Left colon (tissue), 2 donors: ENCODE data around the gene CLDN19. TPM values are rescaled to one million over a fixed set of nuclear protein-coding genes. Genes with fewer than 3 reads are reported as not detected.
"Not testable (repeated sequence)": the region's sequence is repeated elsewhere in the genome, so short reads cannot be mapped to it uniquely, and the experiment has no call there.

ENCODE experiments used
- ATAC-seq: fragments of 200-7000 bp; cut with Tn5 transposase; one replicate; pipeline ENCODE4 v1.9.1; 2020; ENCODE audit warnings: mild to moderate bottlenecking, moderate library complexity
- DNase-seq, 2 donors: peaks; one replicate each; pipeline ENCODE4 v3.0.0-alpha.2; 2020
- intact Hi-C, 2 donors: fragments of 100-400 bp; cut with DNase I in 1 of 2; cut with micrococcal nuclease in 1 of 2; formaldehyde crosslinking; loops; one replicate each; pipeline versions ENCODE4 v1.11.2 to v1.14.0; 2022; cut with DNase I, micrococcal nuclease
- total RNA-seq, 2 donors: library from RNA; stranded (reverse); fragmentation: NEBNext Ultra II Directional; extraction: Animal tissue kit (Norgen Biotek cat#: 25700); gene quantifications; one replicate each; pipeline ENCODE4 v1.2.1, GENCODE V29; 2021
- donor health status: DM: no; HTN: no; CAD: no.
- donor health status: DM: yes; HTN: yes; CAD: no.

Gene CLDN19
- total RNA-seq, 2 donors from 2014 or later, result not detected

- DNase-seq (peak in 1 of 2 donors; percentile 55), ATAC-seq (peak; percentile 53)
- intact Hi-C loops, result no loop called here
Measured at GRCh38 chr1:42730988-42731387, 9.0 kb downstream of the CLDN19 start.

GRCh38 chr1:42730002-42730401, 10.0 kb downstream of the CLDN19 start:
- ATAC-seq (no peak), DNase-seq (no peak)
- intact Hi-C loops, result no loop called here

GRCh38 chr1:42725820-42726219, 14.2 kb downstream of the CLDN19 start:
- intact Hi-C loops, DNase-seq, ATAC-seq: not testable (repeated sequence)

GRCh38 chr1:42723511-42723910, 16.5 kb downstream of the CLDN19 start:
- ATAC-seq, result no peak
- DNase-seq, result no peak
- intact Hi-C loops, result no loop called here

- ATAC-seq, DNase-seq, intact Hi-C loops: not testable (repeated sequence)
Measured at GRCh38 chr1:42722403-42722802, 17.6 kb downstream of the CLDN19 start.

- DNase-seq (no peak), ATAC-seq (no peak)
- intact Hi-C loops, result no loop called here
Measured at GRCh38 chr1:42721926-42722325, 18.1 kb downstream of the CLDN19 start.

- DNase-seq, result no peak
- intact Hi-C loops, result no loop called here
- peak; percentile 67 for ATAC-seq
Measured at GRCh38 chr1:42720868-42721267, 19.2 kb downstream of the CLDN19 start.

GRCh38 chr1:42714441-42714840, 25.6 kb downstream of the CLDN19 start:
- DNase-seq, intact Hi-C loops, ATAC-seq: not testable (repeated sequence)

- DNase-seq, result no peak
- no peak for ATAC-seq
- intact Hi-C loops, result no loop called here
Measured at GRCh38 chr1:42713293-42713692, 26.7 kb downstream of the CLDN19 start.

DNA sequence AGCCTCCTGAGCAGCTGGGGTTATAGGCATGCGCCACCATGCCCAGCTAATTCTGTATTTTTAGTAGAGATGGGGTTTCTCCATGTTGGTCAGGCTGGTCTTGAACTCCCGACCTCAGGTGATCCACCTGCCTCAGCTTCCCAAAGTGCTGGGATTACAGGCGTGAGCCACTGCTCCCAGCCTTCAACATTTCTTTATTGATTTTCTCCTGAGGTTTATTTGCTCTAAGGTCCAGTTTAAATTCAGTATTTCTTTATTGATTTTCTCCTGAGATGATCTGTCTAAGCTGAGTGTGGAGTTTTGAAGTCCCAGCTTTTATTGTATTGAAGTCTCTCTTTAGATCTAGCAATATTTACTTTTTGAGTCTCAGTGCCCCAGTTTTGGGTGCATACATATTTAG, 27.2 kb downstream of the CLDN19 start:
- ATAC-seq, result not testable (repeated sequence)

GRCh38 chr1:42703888-42704464, 36.1 kb downstream of the CLDN19 start:
- intact Hi-C loops, result no loop called here
- ATAC-seq, result peak; percentile 38

More for the DNA sequence above, 27.2 kb downstream of the CLDN19 start:
- intact Hi-C loops, DNase-seq: not testable (repeated sequence)

DNA sequence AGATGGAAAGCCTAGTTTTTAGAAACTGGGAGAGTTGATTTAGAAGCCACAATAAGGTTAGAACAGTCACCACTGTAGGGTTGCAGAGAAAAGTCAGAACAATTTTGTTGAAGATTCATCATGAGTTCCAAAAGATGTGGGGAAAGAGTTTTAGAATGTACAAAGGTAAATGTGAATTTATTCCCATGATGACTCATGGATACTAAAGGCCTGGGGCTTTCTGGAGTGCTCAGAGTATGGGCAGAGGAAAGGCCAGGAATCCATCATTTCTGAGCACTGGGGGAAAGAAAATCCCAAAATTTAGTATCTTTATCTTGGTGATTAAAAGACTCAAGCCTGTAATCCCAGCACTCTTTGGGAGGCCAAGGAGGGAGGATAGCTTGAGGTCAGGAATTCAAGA, 40.0 kb downstream of the CLDN19 start:
- intact Hi-C loops, result no loop called here
- no peak for DNase-seq
- no peak for ATAC-seq

More at GRCh38 chr1:42703888-42704464, 36.1 kb downstream of the CLDN19 start:
- DNase-seq, result no peak

DNA sequence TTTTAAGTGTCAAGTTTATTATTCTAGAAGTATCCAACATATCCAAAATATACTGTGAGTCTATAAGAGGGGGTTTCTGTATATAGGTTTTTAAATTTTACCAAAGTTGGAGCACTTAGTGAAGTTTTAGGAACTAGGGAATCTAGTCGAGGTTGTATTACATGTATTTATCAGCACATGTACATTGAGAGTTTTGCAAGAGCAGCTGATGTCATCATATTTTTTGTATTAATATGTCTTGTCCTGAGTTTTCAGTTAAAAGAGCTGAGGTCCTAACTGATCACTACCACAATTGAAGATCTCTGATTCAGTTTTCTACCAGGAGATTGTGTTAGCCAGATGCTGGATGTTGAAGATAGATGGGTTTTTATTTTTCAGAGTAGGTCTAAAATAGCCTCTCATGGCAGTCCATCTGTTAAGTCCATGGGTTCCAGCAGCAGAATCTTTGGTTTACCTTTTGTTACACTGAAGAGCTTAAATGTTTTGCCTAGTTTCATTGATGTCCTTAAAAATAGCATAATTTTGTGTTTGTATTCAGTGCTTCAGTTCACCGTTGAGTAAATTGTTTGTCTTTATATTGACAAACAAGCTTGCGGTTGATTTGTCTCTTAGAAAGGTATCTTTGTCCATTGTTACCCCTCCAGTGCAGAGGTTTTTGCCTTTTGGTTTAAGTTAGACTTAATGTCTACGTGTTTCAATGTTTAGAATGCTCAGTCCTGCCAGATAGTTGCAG, 41.8 kb downstream of the CLDN19 start:
- intact Hi-C loops, result no loop called here
- no peak for DNase-seq
- ATAC-seq, result no peak

GRCh38 chr1:42692911-42693310, 47.1 kb downstream of the CLDN19 start:
- intact Hi-C loops, result no loop called here
- ATAC-seq, result peak; percentile 70
- no peak for DNase-seq

- peak; percentile 28 to 44 for DNase-seq
Measured at GRCh38 chr1:42692461-42692860, 47.6 kb downstream of the CLDN19 start.

DNA sequence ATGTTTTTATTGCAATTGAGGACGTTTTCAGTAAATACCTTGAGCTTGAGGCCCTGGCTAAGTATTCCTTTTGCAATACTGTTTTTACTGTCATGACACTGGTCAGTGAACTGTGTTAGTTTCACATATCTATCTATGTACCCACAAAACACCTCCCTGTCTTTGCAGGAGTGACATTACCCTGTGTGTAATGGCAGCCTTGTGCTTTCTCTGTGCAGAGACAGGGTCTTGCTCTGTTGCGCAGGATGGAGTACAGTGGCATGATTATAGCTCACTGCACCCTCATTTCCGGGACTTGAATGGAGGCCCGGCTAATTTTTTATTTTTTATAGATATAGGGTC, 48.9 kb downstream of the CLDN19 start:
- DNase-seq (no peak), ATAC-seq (no peak)
- intact Hi-C loops, result no loop called here

More at GRCh38 chr1:42692461-42692860, 47.6 kb downstream of the CLDN19 start:
- intact Hi-C loops, result no loop called here
- ATAC-seq, result peak; percentile 86

GRCh38 chr1:42690477-42691156, 49.4 kb downstream of the CLDN19 start:
- no peak for ATAC-seq

DNA sequence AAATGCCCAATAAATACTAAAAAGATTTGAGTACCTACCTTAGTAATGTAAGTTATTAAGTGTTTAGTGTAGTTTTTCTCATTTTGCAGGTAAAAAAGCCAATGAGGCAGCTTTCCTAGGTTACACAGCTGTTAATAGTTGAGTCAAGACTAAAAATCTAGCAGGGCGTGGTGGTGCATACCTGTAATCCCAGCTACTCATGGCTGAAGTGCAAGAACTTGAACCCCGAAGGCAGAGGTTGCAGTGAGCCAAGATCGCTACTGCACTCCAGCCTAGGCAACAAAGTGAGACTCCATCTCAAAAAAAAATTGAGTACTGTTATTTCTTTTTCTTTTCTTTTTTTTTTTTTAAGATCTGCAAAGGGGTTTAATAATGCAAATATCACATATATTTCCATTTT, 50.1 kb downstream of the CLDN19 start:
- ATAC-seq (no peak), DNase-seq (no peak)
- intact Hi-C loops, result no loop called here

More at GRCh38 chr1:42690477-42691156, 49.4 kb downstream of the CLDN19 start:
- intact Hi-C loops, result no loop called here
- DNase-seq, result no peak

DNA sequence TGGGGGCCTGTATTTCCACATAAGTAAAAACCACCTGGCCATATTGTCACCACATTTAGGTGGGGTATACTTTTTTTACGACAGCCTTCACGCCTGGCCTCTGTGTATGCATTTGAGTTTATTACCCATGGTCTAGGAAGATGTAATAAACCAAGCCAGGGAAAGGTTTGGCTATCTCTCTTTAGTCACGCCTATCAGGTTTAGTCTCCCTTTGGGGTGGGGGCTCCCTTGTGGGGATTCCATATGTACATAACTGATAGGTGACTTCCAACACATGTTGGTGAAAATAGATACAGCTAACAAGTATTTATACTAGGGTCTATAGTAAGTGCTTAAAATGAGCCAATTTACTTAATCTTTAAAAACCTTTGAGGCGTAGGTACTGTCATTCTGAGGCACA, 53.6 kb downstream of the CLDN19 start:
- DNase-seq, result no peak
- intact Hi-C loops, result no loop called here
- ATAC-seq, result no peak

DNA sequence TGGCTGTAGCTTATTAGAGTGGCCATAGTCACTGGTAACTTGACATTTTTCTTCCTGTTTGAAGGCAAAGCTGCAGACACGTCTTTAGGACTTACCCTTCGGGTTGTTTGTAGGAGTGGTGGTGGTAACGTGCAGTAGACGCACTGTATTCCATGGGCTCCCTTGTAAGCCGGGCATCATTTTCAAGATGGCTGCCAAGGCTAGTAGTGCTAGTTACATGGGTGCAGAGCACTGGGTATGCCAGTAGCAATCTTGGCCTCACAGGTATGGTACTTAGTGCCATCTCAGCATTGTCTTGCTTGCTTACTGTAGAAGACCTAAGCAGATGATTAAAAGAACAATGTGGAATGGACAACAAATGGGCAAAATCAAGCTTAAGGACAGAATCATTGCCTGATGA, 55.9 kb downstream of the CLDN19 start:
- intact Hi-C loops, result no loop called here
- ATAC-seq (no peak), DNase-seq (peak in 1 of 2 donors; percentile 10)
